ENCODE measurements around the gene RAP1GAP. TPM values are rescaled to one million over a fixed set of nuclear protein-coding genes. Genes with fewer than 3 reads are reported as not detected.
A peak's percentile ranks its signal among the peaks of the same experiment; 100 is the strongest.

Gene RAP1GAP
- total and polyA plus RNA-seq, 9 of the 15 experiments (the other 6 are each of a cell fraction or from before 2014, with no cell fraction given) = 0.29 to 30.2 (median 19.2) TPM

DNA sequence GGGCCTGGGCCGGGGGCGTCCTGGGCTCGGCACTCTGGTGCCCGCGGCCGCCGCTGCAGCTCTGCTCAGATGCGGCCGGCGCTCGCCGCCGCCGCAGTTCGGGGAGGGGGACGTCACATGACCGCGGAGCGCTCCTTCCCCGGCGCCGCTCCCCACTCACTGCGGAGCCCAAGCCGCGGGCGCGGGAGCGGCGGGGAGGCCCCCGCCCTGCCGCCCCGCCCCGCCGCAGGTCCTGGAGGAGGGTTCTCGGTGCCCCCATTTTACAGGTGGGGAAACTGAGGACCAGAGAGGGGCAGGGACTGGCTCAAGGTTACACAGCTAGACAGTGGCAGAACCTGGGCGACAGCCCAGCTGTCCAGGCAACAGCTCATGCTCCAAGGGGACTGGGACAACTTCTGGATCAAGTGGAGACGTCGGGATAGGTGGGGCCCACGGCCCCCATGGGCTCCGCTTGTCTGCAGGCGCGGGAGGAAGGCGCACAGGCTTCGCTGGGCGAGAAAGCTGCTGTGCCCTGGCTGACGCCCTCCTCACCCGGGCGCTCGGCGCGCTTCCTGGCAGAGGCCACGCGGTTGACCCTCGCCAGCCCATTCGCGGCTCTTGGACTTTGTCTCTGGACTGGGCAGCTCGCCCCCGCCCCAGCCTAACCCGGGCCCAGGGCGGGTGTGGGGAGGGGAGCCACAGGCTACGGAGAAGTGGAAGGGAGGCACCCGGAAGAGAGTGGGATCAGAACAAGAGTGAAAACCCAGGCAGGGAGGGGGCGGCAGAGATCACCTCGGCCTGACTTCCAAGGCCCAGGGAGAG is at the start of gene RAP1GAP (continued):
- peak; percentile 74 for TF ChIP-seq ZFX (CRISPR knock-in tag; IDR thresholded peaks at IDR 0.05)
- TF ChIP-seq, protein P1, sequence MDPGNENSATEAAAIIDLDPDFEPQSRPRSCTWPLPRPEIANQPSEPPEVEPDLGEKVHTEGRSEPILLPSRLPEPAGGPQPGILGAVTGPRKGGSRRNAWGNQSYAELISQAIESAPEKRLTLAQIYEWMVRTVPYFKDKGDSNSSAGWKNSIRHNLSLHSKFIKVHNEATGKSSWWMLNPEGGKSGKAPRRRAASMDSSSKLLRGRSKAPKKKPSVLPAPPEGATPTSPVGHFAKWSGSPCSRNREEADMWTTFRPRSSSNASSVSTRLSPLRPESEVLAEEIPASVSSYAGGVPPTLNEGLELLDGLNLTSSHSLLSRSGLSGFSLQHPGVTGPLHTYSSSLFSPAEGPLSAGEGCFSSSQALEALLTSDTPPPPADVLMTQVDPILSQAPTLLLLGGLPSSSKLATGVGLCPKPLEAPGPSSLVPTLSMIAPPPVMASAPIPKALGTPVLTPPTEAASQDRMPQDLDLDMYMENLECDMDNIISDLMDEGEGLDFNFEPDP (CRISPR knock-in tag; IDR thresholded peaks at IDR 0.05) = peak; percentile 47; the same call in 1 of the 2 replicates
- TF ChIP-seq CSDE1 (IDR thresholded peaks at IDR 0.05) = no peak
- TF ChIP-seq, protein P2, sequence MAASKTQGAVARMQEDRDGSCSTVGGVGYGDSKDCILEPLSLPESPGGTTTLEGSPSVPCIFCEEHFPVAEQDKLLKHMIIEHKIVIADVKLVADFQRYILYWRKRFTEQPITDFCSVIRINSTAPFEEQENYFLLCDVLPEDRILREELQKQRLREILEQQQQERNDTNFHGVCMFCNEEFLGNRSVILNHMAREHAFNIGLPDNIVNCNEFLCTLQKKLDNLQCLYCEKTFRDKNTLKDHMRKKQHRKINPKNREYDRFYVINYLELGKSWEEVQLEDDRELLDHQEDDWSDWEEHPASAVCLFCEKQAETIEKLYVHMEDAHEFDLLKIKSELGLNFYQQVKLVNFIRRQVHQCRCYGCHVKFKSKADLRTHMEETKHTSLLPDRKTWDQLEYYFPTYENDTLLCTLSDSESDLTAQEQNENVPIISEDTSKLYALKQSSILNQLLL (CRISPR knock-in tag; IDR thresholded peaks at IDR 0.05; ENCODE audit: borderline replicate concordance) = no peak
- TF ChIP-seq MAFG (tag; conservative IDR thresholded peaks at IDR 0.05) = no peak
- TF ChIP-seq RUNX1 (IDR thresholded peaks at IDR 0.05; ENCODE audit: low read depth) = 0 out of 2 replicates have a peak, but pooled peaks have one; percentile 20
- TF ChIP-seq, protein P3, sequence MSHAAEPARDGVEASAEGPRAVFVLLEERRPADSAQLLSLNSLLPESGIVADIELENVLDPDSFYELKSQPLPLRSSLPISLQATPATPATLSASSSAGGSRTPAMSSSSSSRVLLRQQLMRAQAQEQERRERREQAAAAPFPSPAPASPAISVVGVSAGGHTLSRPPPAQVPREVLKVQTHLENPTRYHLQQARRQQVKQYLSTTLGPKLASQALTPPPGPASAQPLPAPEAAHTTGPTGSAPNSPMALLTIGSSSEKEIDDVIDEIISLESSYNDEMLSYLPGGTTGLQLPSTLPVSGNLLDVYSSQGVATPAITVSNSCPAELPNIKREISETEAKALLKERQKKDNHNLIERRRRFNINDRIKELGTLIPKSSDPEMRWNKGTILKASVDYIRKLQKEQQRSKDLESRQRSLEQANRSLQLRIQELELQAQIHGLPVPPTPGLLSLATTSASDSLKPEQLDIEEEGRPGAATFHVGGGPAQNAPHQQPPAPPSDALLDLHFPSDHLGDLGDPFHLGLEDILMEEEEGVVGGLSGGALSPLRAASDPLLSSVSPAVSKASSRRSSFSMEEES (CRISPR knock-in tag; IDR thresholded peaks at IDR 0.05) = peak; percentile 97
- TF ChIP-seq PHF20 (IDR thresholded peaks at IDR 0.05; ENCODE audit: partially characterized antibody) = peak; percentile 16
- TF ChIP-seq KAT7 (CRISPR knock-in tag; IDR thresholded peaks at IDR 0.05; ENCODE audit: borderline replicate concordance) = peak; percentile 94
- TF ChIP-seq ZNF76 (CRISPR knock-in tag; IDR thresholded peaks at IDR 0.05; ENCODE audit: borderline replicate concordance) = no peak
- no peak for TF ChIP-seq MTA1 (IDR thresholded peaks at IDR 0.05; ENCODE audit: borderline replicate concordance)
- peak; percentile 85 for TF ChIP-seq ETV5 (CRISPR knock-in tag; IDR thresholded peaks at IDR 0.05; ENCODE audit: low read depth)
- peak; percentile 28; the same call in 1 of the 2 replicates for TF ChIP-seq CREM (IDR thresholded peaks at IDR 0.05; ENCODE audit: low read depth)
- no peak for TF ChIP-seq PPARD (CRISPR knock-in tag; IDR thresholded peaks at IDR 0.05)
- peak; percentile 75 for TF ChIP-seq TFAP4 (CRISPR knock-in tag; IDR thresholded peaks at IDR 0.05; ENCODE audit: borderline replicate concordance)
- 0 out of 2 replicates have a peak, but pooled peaks have one; percentile 54 for TF ChIP-seq ARID1B (IDR thresholded peaks at IDR 0.05)
- TF ChIP-seq HCFC1 (IDR thresholded peaks at IDR 0.05; ENCODE audit: low read depth, low read length) = no peak
- peak in 1 of 2 experiments; percentile 87; a peak in 2 of 4 replicates for TF ChIP-seq UBTF (IDR thresholded peaks at IDR 0.05; ENCODE audit: borderline replicate concordance in 1 of 2, low read depth in 2 of 2, low read length in 2 of 2)
- TF ChIP-seq USF2 (CRISPR knock-in tag; IDR thresholded peaks at IDR 0.05) = peak; percentile 90

Measured in K562 (cell line).